ENCODE data around the gene SERINC1. TPM values are rescaled to one million over a fixed set of nuclear protein-coding genes. Genes with fewer than 3 reads are reported as not detected.

Gene SERINC1
- polyA plus RNA-seq, 1 donor from 2014 or later, result 879 TPM

- peak within 1 kb of the TSS; percentile 98 for H3K9ac ChIP-seq (ENCODE audit: low read length)
- H3K9me3 ChIP-seq (ENCODE audit: low read length), result no peaks in the 10 kb centered on the region
- TF ChIP-seq RAD21 (conservative IDR thresholded peaks at IDR 0.05) (peak; percentile 57), CTCF (IDR thresholded peaks at IDR 0.05; ENCODE audit: poor library complexity, severe bottlenecking) (peak; percentile 62), MXI1 (conservative IDR thresholded peaks at IDR 0.05; ENCODE audit: poor library complexity, severe bottlenecking) (peak; percentile 54), TAF1 (IDR thresholded peaks at IDR 0.05; ENCODE audit: low read depth) (peak; percentile 68), POLR2AphosphoS5 (IDR thresholded peaks at IDR 0.05) (peak; percentile 97), SMC3 (conservative IDR thresholded peaks at IDR 0.05; ENCODE audit: poor library complexity) (peak; percentile 5), REST (IDR thresholded peaks at IDR 0.05; ENCODE audit: borderline replicate concordance) (no peak), EP300 (conservative IDR thresholded peaks at IDR 0.05; ENCODE audit: poor library complexity, severe bottlenecking) (peak; percentile 32), EZH2 (IDR thresholded peaks at IDR 0.05; ENCODE audit: borderline replicate concordance, insufficient read depth, low read length, poor library complexity, severe bottlenecking) (no peak)
- no peaks in the 10 kb centered on the region for H3K9me2 ChIP-seq (ENCODE audit: insufficient read depth, low read length)
- peak within 1 kb of the TSS; percentile 75 for H2AFZ ChIP-seq (ENCODE audit: low read depth, low read length)
- peak within 1 kb of the TSS; percentile 96 for H3K27ac ChIP-seq (ENCODE audit: low read length)
- peak within 1 kb of the TSS; percentile 87 for H3K4me3 ChIP-seq (ENCODE audit: low read length)
- H4K20me1 ChIP-seq (ENCODE audit: insufficient read depth), result no peaks in the 10 kb centered on the region
- H3K36me3 ChIP-seq (ENCODE audit: insufficient read depth, low read length), result no peaks in the 10 kb centered on the region
- peaks cover 45% of the 10 kb centered on the region for H3K79me2 ChIP-seq (replicated peaks; ENCODE audit: insufficient read depth, low read length)
- no peaks in the 10 kb centered on the region for H3K27me3 ChIP-seq (ENCODE audit: insufficient read depth, low read depth, low read length)
- no peaks in the 10 kb centered on the region for H3F3A ChIP-seq (ENCODE audit: insufficient read depth, low read length, poor library complexity, severe bottlenecking)
- H3K4me2 ChIP-seq (ENCODE audit: low read length), result peak within 1 kb of the TSS; percentile 96
Measured at GRCh38 chr6:122399348-122400120, 72.1 kb downstream of the SERINC1 start, which contains the start of gene HSF2. Gene HSF2, plus strand, starts transcription at chr6:122399652. Its CDS starts 86 bp downstream, at chr6:122399738.

GRCh38 chr6:122399055-122399347 is 72.6 kb downstream of the SERINC1 start:
- Histone ChIP-seq H3K27me3 (ENCODE audit: insufficient read depth, low read depth, low read length) (no peaks in the 10 kb centered on the region), H3K36me3 (ENCODE audit: insufficient read depth, low read length) (no peaks in the 10 kb centered on the region), H3F3A (ENCODE audit: insufficient read depth, low read length, poor library complexity, severe bottlenecking) (no peaks in the 10 kb centered on the region), H3K27ac (ENCODE audit: low read length) (peak overlapping the region; percentile 85), H3K4me2 (ENCODE audit: low read length) (peak overlapping the region; percentile 74), H3K9ac (ENCODE audit: low read length) (peak overlapping the region; percentile 58), H4K20me1 (ENCODE audit: insufficient read depth) (no peaks in the 10 kb centered on the region), H2AFZ (ENCODE audit: low read depth, low read length) (peak overlapping the region; percentile 49), H3K9me3 (ENCODE audit: low read length) (no peaks in the 10 kb centered on the region), H3K9me2 (ENCODE audit: insufficient read depth, low read length) (no peaks in the 10 kb centered on the region), H3K4me3 (ENCODE audit: low read length) (peak overlapping the region; percentile 87), H3K79me2 (replicated peaks; ENCODE audit: insufficient read depth, low read length) (peaks cover 40% of the 10 kb centered on the region)
- TF ChIP-seq EZH2 (IDR thresholded peaks at IDR 0.05; ENCODE audit: borderline replicate concordance, insufficient read depth, low read length, poor library complexity, severe bottlenecking), result no peak
- peak; percentile 41 for TF ChIP-seq SMC3 (conservative IDR thresholded peaks at IDR 0.05; ENCODE audit: poor library complexity)

All from neural cell (in vitro differentiated cells).